ENCODE measurements around the gene ABCA4. TPM values are rescaled to one million over a fixed set of nuclear protein-coding genes. Genes with fewer than 3 reads are reported as not detected.

Gene ABCA4
- total and polyA plus RNA-seq, 11 donors, result 0.04 to 0.37 (median 0.16) TPM; not detected in 2

GRCh38 chr1:94081566-94082344 lies 39.2 kb downstream of the ABCA4 start:
- intact Hi-C loops (cut with DNase I), result no loop called here
- ATAC-seq (no peak), DNase-seq (no peak)
- Histone ChIP-seq H3K36me3 (no peaks in the 10 kb centered on the region), H3K27ac (no peak overlapping the region), H3K27me3 (peaks cover 0 to 21% (median 0%) of the 10 kb centered on the region in 9 donors), H3K4me1 (peaks cover 0 to 5% (median 0%) of the 10 kb centered on the region in 12 donors), H3K4me3 (no peak overlapping the region), H3K9me3 (no peaks in the 10 kb centered on the region)
- 89 to 96% (median 95%) methylated on average over 7 of the region's 7 CpGs for WGBS, 4 donors
- TF ChIP-seq CTCF (IDR thresholded peaks at IDR 0.05) (no peak), POLR2A (IDR thresholded peaks at IDR 0.05) (no peak)

GRCh38 chr1:94079989-94080388 lies 41.0 kb downstream of the ABCA4 start:
- H3K27ac ChIP-seq, result no peak overlapping the region
- no peak for DNase-seq
- H3K4me3 ChIP-seq, result no peak overlapping the region
- H3K4me1 ChIP-seq, result peaks cover 0 to 5% (median 0%) of the 10 kb centered on the region in 12 donors
- ATAC-seq, result no peak
- H3K9me3 ChIP-seq, result no peaks in the 10 kb centered on the region
- 72 to 88% (median 75%) methylated on average over 3 of the region's 3 CpGs for WGBS, 4 donors
- no peak for TF ChIP-seq CTCF (IDR thresholded peaks at IDR 0.05)
- no peak for TF ChIP-seq POLR2A (IDR thresholded peaks at IDR 0.05)
- peaks cover 0 to 18% (median 0%) of the 10 kb centered on the region in 9 donors for H3K27me3 ChIP-seq
- intact Hi-C loops (cut with DNase I), result no loop called here
- H3K36me3 ChIP-seq, result no peaks in the 10 kb centered on the region

DNA sequence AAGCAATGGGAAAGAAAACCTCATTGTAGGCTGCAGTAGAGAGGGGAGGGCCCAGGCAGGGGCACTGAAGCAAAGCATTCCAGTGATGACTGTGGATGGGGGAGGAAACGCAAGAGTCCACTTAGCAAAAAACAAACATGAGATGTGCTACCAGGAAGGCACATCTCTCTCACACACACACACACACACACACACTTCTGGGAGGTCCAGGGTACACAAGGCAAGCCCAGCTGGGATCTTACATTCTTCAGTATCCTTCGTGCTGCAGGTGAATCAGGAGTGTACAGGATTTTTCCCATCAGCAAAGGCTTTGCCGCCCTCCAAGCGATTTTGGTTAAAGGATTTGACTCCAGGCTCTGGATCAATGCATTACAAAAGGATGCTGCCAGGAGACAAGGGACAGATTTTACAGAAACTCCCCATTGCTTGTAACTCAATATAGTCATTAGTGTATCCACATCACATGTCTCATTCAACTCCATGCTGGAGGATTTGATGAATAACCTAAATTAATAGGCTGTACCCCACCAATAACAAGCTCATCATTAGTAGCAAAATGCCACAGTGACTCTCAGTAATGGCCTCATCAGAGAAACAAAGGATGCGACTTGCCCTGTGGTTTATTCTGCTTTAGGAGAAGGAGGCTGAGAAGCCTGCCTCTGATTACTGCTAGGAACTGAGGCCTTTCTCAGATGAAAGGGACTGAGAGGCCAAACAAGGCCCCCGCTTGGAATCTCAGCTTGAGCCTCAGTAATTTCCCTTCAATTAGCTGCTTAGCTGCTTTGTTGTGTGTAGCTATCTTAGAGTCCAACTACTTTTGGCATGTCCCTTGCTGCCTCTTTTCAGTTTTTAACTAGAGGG lies 41.6 kb downstream of the ABCA4 start:
- no peaks in the 10 kb centered on the region for H3K36me3 ChIP-seq
- no peak overlapping the region for H3K4me3 ChIP-seq
- DNase-seq (no peak), ATAC-seq (no peak)
- H3K4me1 ChIP-seq, result peaks cover 0 to 5% (median 0%) of the 10 kb centered on the region in 12 donors
- intact Hi-C loops (cut with DNase I), result no loop called here
- H3K27me3 ChIP-seq, result peaks cover 0 to 14% (median 0%) of the 10 kb centered on the region in 9 donors
- H3K27ac ChIP-seq, result peak overlapping the region in 1 of 12 donors; percentile 9
- 93 to 96% (median 95%) methylated on average over 6 of the region's 6 CpGs for WGBS, 4 donors
- H3K9me3 ChIP-seq, result no peaks in the 10 kb centered on the region
- TF ChIP-seq POLR2A (IDR thresholded peaks at IDR 0.05), result no peak
- TF ChIP-seq CTCF (IDR thresholded peaks at IDR 0.05), result no peak
